HepG2 (cell line): ENCODE results near the gene TBC1D24. TPM values are rescaled to one million over a fixed set of nuclear protein-coding genes. Genes with fewer than 3 reads are reported as not detected.

Source experiments
- CBX5 ChIP-seq: sonication (generic); formaldehyde crosslinking; IDR thresholded peaks from 2 replicates; pipeline ENCODE4 v1.4.0; 2020; ENCODE audit warnings: missing genetic modification reagents, borderline replicate concordance
- NFATC3 ChIP-seq: sonication (generic); formaldehyde crosslinking; IDR thresholded peaks from 2 replicates; pipeline ENCODE4 v1.5.1; 2020; ENCODE audit warnings: mild to moderate bottlenecking, missing genetic modification reagents
- SYNCRIP ChIP-seq: fragments of 200-400 bp; formaldehyde crosslinking; IDR thresholded peaks from 2 replicates; pipeline ENCODE4 v1.6.1; 2018; ENCODE audit warnings: mild to moderate bottlenecking, low read depth, low read length; ENCODE audit not compliant: insufficient read depth
- TGIF2 ChIP-seq: IDR thresholded peaks from 2 replicates; pipeline ENCODE4 v1.6.1; 2016; ENCODE audit warnings: control low read depth, missing compliant biosample characterization
- ZBTB4 ChIP-seq: sonication (generic); formaldehyde crosslinking; IDR thresholded peaks from 2 replicates; pipeline ENCODE4 v1.4.0; 2020; ENCODE audit warnings: missing genetic modification reagents, mild to moderate bottlenecking, borderline replicate concordance
- ZFYVE20 ChIP-seq: sonication (generic); formaldehyde crosslinking; IDR thresholded peaks from 2 replicates; pipeline ENCODE4 v1.8.0; 2023; ENCODE audit warnings: low read depth, mild to moderate bottlenecking, moderate library complexity, missing genetic modification reagents, borderline replicate concordance
- ZNF282 ChIP-seq: fragments of 450-650 bp; IDR thresholded peaks from 2 replicates; pipeline ENCODE4 v1.6.1; 2018; ENCODE audit not compliant: partially characterized antibody
- ZNF329 ChIP-seq: sonication (generic); formaldehyde crosslinking; IDR thresholded peaks from 2 replicates; pipeline ENCODE4 v1.9.0; 2021; ENCODE audit warnings: low read depth, mild to moderate bottlenecking, missing genetic modification reagents
- ZNF660 ChIP-seq: sonication (generic); formaldehyde crosslinking; IDR thresholded peaks from 2 replicates; pipeline ENCODE4 v1.5.1; 2020; ENCODE audit warnings: mild to moderate bottlenecking, low read depth, missing genetic modification reagents, borderline replicate concordance
- ZNF772 ChIP-seq: sonication (generic); formaldehyde crosslinking; IDR thresholded peaks from 2 replicates; pipeline ENCODE4 v1.5.0; 2020; ENCODE audit warnings: mild to moderate bottlenecking, missing genetic modification reagents
- polyA plus RNA-seq, 8 experiments: library from polyadenylated mRNA; depleted of rRNA in 3 of 8; stranded (reverse) in 7 of 8; unstranded in 1 of 8; fragments of >200 nt; fragmentation: Illumina TruSeq in 4 of 8; extraction: Trizol in 4 of 8; gene quantifications; 2 replicates each; pipeline versions ENCODE4 v1.2.1 to v1.2.3, GENCODE V29; 2011 to 2016; ENCODE audit warnings: low read depth in 4 of 8, missing spikeins in 1 of 8, mixed read lengths in 1 of 8; ENCODE audit not compliant: insufficient read depth in 1 of 8
- total RNA-seq, 5 experiments: library from RNA; depleted of rRNA; stranded (reverse); fragments of >200 nt; fragmentation: Illumina TruSeq; extraction: Trizol; gene quantifications; 2 replicates each; pipeline ENCODE4 v1.2.3, GENCODE V29; 2016; ENCODE audit warnings: low read depth in 1 of 5
- TF ChIP-seq, protein P1 (sequence below), 2 experiments: IDR thresholded peaks; 2 replicates each; pipeline ENCODE4 v1.6.1; 2011 to 2012; ENCODE audit warnings: low read length in 2 of 2, borderline replicate concordance in 1 of 2, low read depth in 1 of 2, mild to moderate bottlenecking in 1 of 2, moderate library complexity in 1 of 2
- TF ChIP-seq, protein P2 (sequence below): sonication (generic); formaldehyde crosslinking; conservative IDR thresholded peaks from 2 replicates; pipeline ENCODE4 v1.8.0; 2022; ENCODE audit warnings: low read depth, missing genetic modification reagents

TBC1D24 gene
- total and polyA plus RNA-seq, 2 of the 13 experiments (the other 11 are each of a cell fraction or from before 2014, with no cell fraction given), result 7.7 to 13.7 TPM

DNA sequence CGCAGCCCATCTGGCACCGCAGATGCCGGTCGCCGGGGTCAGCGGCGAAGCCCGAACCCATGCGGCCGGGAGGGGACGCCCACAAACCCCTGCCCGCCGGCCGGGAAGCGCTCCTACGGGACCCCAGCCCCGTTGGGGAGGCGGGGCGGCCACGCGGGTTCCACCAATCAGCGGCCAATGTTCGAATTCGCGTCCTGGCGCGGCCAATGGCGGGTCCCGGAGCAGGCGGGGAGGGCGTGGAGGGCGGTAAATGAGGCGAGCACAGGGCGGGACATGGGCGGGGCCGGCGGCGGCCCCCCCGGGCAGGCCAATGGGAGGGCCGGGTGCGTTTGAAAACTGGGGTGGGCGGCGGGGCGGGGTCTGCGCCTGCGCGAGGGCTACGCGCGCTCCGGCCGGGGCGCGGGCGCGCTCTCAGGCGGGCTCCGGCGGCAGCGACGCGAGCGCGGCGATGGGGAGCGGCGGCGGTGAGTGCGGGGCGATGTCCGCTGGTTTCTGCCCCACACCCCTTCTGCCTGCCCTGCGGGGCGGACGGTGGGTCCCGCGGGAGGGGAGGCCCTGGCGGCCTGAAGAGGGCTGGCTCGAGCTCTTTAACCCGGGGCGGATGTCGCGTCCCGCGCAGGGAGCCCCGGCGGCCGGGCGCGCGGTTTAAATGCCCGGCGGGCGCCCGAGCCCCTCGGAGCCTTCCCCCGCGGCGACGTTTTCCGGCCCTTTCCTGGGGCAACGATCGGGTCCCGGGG, 45.7 kb upstream of the TBC1D24 start, which contains the start of gene CCNF (continued):
- TF ChIP-seq CBX5 (no peak), NFATC3 (no peak), SYNCRIP (no peak), TGIF2 (no peak; the same call in 1 of the 2 replicates), ZBTB4 (no peak), ZNF660 (no peak), ZNF329 (CRISPR knock-in tag) (0 out of 2 replicates have a peak, but pooled peaks have one; percentile 4), ZNF772 (CRISPR knock-in tag) (0 out of 2 replicates have a peak, but pooled peaks have one; percentile 59), ZNF282 (no peak), ZFYVE20 (CRISPR knock-in tag) (0 out of 2 replicates have a peak, but pooled peaks have one; percentile 48)
- TF ChIP-seq, protein P1, sequence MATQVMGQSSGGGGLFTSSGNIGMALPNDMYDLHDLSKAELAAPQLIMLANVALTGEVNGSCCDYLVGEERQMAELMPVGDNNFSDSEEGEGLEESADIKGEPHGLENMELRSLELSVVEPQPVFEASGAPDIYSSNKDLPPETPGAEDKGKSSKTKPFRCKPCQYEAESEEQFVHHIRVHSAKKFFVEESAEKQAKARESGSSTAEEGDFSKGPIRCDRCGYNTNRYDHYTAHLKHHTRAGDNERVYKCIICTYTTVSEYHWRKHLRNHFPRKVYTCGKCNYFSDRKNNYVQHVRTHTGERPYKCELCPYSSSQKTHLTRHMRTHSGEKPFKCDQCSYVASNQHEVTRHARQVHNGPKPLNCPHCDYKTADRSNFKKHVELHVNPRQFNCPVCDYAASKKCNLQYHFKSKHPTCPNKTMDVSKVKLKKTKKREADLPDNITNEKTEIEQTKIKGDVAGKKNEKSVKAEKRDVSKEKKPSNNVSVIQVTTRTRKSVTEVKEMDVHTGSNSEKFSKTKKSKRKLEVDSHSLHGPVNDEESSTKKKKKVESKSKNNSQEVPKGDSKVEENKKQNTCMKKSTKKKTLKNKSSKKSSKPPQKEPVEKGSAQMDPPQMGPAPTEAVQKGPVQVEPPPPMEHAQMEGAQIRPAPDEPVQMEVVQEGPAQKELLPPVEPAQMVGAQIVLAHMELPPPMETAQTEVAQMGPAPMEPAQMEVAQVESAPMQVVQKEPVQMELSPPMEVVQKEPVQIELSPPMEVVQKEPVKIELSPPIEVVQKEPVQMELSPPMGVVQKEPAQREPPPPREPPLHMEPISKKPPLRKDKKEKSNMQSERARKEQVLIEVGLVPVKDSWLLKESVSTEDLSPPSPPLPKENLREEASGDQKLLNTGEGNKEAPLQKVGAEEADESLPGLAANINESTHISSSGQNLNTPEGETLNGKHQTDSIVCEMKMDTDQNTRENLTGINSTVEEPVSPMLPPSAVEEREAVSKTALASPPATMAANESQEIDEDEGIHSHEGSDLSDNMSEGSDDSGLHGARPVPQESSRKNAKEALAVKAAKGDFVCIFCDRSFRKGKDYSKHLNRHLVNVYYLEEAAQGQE (IDR thresholded peaks at IDR 0.05; ENCODE audit: borderline replicate concordance in 1 of 2, low read depth in 1 of 2, low read length in 2 of 2), result no peak
- TF ChIP-seq, protein P2, sequence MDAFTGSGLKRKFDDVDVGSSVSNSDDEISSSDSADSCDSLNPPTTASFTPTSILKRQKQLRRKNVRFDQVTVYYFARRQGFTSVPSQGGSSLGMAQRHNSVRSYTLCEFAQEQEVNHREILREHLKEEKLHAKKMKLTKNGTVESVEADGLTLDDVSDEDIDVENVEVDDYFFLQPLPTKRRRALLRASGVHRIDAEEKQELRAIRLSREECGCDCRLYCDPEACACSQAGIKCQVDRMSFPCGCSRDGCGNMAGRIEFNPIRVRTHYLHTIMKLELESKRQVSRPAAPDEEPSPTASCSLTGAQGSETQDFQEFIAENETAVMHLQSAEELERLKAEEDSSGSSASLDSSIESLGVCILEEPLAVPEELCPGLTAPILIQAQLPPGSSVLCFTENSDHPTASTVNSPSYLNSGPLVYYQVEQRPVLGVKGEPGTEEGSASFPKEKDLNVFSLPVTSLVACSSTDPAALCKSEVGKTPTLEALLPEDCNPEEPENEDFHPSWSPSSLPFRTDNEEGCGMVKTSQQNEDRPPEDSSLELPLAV (CRISPR knock-in tag), result 0 out of 2 replicates have a peak, but pooled peaks have one; percentile 70
